Ishikawa (cell line): Measurements from ENCODE around the gene DAD1.

Experiments
- CEBPB ChIP-seq: IDR thresholded peaks from 2 replicates; pipeline ENCODE4 v1.6.1; 2012
- EP300 ChIP-seq: IDR thresholded peaks from 2 replicates; pipeline ENCODE4 v1.6.1; 2012; ENCODE audit warnings: borderline replicate concordance
- RAD21 ChIP-seq: IDR thresholded peaks from 2 replicates; pipeline ENCODE4 v1.6.1; 2012; ENCODE audit warnings: low read depth
- YY1 ChIP-seq: IDR thresholded peaks from 2 replicates; pipeline ENCODE4 v1.6.1; 2012; ENCODE audit warnings: low read depth
- TF ChIP-seq, protein P1 (sequence below): IDR thresholded peaks from 2 replicates; pipeline ENCODE4 v1.6.1; 2012; ENCODE audit warnings: low read depth, mild to moderate bottlenecking

DNA sequence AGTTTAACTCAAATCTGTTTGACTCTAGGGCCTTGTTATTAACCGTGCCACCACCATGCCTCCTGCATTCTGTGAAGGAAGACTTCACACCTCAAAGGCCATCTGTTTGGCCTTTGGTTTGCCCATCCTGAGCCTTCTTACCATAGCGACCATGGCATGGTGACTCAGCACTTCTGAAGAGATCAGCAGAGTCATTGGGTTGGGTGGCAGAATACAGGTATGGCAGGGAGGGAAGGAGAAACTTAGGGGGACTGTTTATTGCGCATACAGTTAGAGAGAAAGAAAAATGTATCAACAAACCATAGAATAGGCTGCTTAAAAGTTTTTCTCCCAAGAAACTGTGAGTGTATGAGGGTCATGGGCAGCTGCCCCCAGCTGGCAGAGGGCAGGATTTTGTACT is 49.2 kb downstream of the DAD1 start:
- TF ChIP-seq CEBPB (no peak), YY1 (no peak), EP300 (no peak), RAD21 (no peak)
- TF ChIP-seq, protein P1, sequence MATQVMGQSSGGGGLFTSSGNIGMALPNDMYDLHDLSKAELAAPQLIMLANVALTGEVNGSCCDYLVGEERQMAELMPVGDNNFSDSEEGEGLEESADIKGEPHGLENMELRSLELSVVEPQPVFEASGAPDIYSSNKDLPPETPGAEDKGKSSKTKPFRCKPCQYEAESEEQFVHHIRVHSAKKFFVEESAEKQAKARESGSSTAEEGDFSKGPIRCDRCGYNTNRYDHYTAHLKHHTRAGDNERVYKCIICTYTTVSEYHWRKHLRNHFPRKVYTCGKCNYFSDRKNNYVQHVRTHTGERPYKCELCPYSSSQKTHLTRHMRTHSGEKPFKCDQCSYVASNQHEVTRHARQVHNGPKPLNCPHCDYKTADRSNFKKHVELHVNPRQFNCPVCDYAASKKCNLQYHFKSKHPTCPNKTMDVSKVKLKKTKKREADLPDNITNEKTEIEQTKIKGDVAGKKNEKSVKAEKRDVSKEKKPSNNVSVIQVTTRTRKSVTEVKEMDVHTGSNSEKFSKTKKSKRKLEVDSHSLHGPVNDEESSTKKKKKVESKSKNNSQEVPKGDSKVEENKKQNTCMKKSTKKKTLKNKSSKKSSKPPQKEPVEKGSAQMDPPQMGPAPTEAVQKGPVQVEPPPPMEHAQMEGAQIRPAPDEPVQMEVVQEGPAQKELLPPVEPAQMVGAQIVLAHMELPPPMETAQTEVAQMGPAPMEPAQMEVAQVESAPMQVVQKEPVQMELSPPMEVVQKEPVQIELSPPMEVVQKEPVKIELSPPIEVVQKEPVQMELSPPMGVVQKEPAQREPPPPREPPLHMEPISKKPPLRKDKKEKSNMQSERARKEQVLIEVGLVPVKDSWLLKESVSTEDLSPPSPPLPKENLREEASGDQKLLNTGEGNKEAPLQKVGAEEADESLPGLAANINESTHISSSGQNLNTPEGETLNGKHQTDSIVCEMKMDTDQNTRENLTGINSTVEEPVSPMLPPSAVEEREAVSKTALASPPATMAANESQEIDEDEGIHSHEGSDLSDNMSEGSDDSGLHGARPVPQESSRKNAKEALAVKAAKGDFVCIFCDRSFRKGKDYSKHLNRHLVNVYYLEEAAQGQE = no peak
